GM23338 (cell line): ENCODE data around the gene SHISAL1. TPM values are rescaled to one million over a fixed set of nuclear protein-coding genes. Genes with fewer than 3 reads are reported as not detected.

Experiments
- ATAC-seq: fragments of 200-7000 bp; cut with Tn5 transposase; 3 replicates; pipeline ENCODE4 v1.9.1; 2020
- DNase-seq: peaks from one replicate; pipeline ENCODE4 v3.0.0-alpha.2; 2015; ENCODE audit warnings: low spot score
- H2AFZ ChIP-seq: fragments of 200-600 bp; sonication (generic); 2 replicates; pipeline ENCODE4 v1.8.0; 2016; ENCODE audit warnings: antibody characterized with exemption, mild to moderate bottlenecking, moderate library complexity
- H3F3A ChIP-seq: fragments of 200-600 bp; sonication (generic); replicated peaks from 2 replicates; pipeline ENCODE4 v1.8.0; 2017; ENCODE audit warnings: antibody characterized with exemption, mixed run types, low read depth
- H3K27ac ChIP-seq: fragments of 200-600 bp; sonication (generic); 2 replicates; pipeline ENCODE4 v1.6.1; 2016; ENCODE audit warnings: low read depth
- H3K27me3 ChIP-seq: fragments of 200-600 bp; sonication (generic); 2 replicates; pipeline ENCODE4 v1.8.0; 2016; ENCODE audit warnings: mild to moderate bottlenecking, mixed run types, moderate library complexity; ENCODE audit not compliant: insufficient read depth
- H3K36me3 ChIP-seq: fragments of 200-600 bp; sonication (generic); 2 replicates; pipeline ENCODE4 v1.8.0; 2016; ENCODE audit warnings: mild to moderate bottlenecking; ENCODE audit not compliant: insufficient read depth
- H3K4me1 ChIP-seq: fragments of 200-600 bp; sonication (generic); 2 replicates; pipeline ENCODE4 v1.8.0; 2016; ENCODE audit warnings: mild to moderate bottlenecking, moderate library complexity; ENCODE audit not compliant: insufficient read depth
- H3K4me2 ChIP-seq: fragments of 200-600 bp; sonication (generic); 2 replicates; pipeline ENCODE4 v1.7.1; 2017; ENCODE audit warnings: mixed run types
- H3K4me3 ChIP-seq: fragments of 200-600 bp; sonication (generic); 2 replicates; pipeline ENCODE4 v1.6.1; 2016; ENCODE audit warnings: mixed run types
- H3K79me2 ChIP-seq: fragments of 200-600 bp; sonication (generic); replicated peaks from 2 replicates; pipeline ENCODE4 v1.8.0; 2017; ENCODE audit warnings: mild to moderate bottlenecking; ENCODE audit not compliant: insufficient read depth
- H3K9me2 ChIP-seq: fragments of 200-600 bp; sonication (generic); 2 replicates; pipeline ENCODE4 v1.8.0; 2017; ENCODE audit not compliant: insufficient read depth
- H4K20me1 ChIP-seq: fragments of 200-600 bp; sonication (generic); replicated peaks from 2 replicates; pipeline ENCODE4 v1.8.0; 2017; ENCODE audit warnings: mild to moderate bottlenecking; ENCODE audit not compliant: insufficient read depth
- H3K27ac Mint-ChIP-seq: 2 replicates; pipeline ENCODE4 v1.8.0; 2020; ENCODE audit warnings: inconsistent platforms, mild to moderate bottlenecking, moderate library complexity, mixed read lengths
- H3K27me3 Mint-ChIP-seq: 3 replicates; pipeline ENCODE4 v1.8.0; 2022; ENCODE audit warnings: low read depth, mild to moderate bottlenecking, moderate library complexity, mixed read lengths, inconsistent platforms; ENCODE audit not compliant: insufficient read depth, poor library complexity
- H3K36me3 Mint-ChIP-seq: 3 replicates; pipeline ENCODE4 v1.8.0; 2021; ENCODE audit warnings: low read depth, mild to moderate bottlenecking, inconsistent platforms, moderate library complexity, mixed read lengths
- H3K4me1 Mint-ChIP-seq: 3 replicates; pipeline ENCODE4 v1.8.0; 2020; ENCODE audit warnings: mild to moderate bottlenecking, inconsistent platforms, mixed read lengths
- H3K4me3 Mint-ChIP-seq: 3 replicates; pipeline ENCODE4 v1.8.0; 2021; ENCODE audit warnings: moderate library complexity, mild to moderate bottlenecking, inconsistent platforms, mixed read lengths
- H3K9me3 Mint-ChIP-seq: 3 replicates; pipeline ENCODE4 v1.8.0; 2020; ENCODE audit warnings: moderate library complexity, mild to moderate bottlenecking, inconsistent platforms, mixed read lengths
- CREB1 ChIP-seq: fragments of 250-450 bp; sonication (Bioruptor Pico); IDR thresholded peaks from 2 replicates; pipeline ENCODE4 v1.5.0; 2020; ENCODE audit warnings: low read depth, mild to moderate bottlenecking, moderate library complexity
- EZH2 ChIP-seq: fragments of 200-600 bp; sonication (generic); IDR thresholded peaks from one replicate; pipeline ENCODE4 v1.8.0; 2017; ENCODE audit warnings: antibody characterized with exemption, mild to moderate bottlenecking, low read depth; ENCODE audit not compliant: unreplicated experiment
- EZH2phosphoT487 ChIP-seq: fragments of 200-600 bp; sonication (generic); IDR thresholded peaks from one replicate; pipeline ENCODE4 v1.8.1; 2018; ENCODE audit warnings: antibody characterized with exemption; ENCODE audit not compliant: unreplicated experiment
- JUNB ChIP-seq: IDR thresholded peaks from one replicate; pipeline ENCODE4 v1.6.1; 2016; ENCODE audit warnings: antibody characterized with exemption; ENCODE audit not compliant: unreplicated experiment
- POLR2AphosphoS5 ChIP-seq: IDR thresholded peaks from 2 replicates; pipeline ENCODE4 v1.6.1; 2016; ENCODE audit warnings: antibody characterized with exemption, low read depth
- STAT1 ChIP-seq: IDR thresholded peaks from one replicate; pipeline ENCODE4 v1.6.1; 2016; ENCODE audit warnings: antibody characterized with exemption; ENCODE audit not compliant: unreplicated experiment
- ZNF114 ChIP-seq: fragments of 250-450 bp; sonication (Bioruptor Pico); IDR thresholded peaks from 2 replicates; pipeline ENCODE4 v1.5.0; 2020; ENCODE audit warnings: mild to moderate bottlenecking, moderate library complexity
- ZNF331 ChIP-seq: fragments of 250-450 bp; sonication (Bioruptor Pico); IDR thresholded peaks from 2 replicates; pipeline ENCODE4 v1.5.0; 2020; ENCODE audit warnings: low read depth, mild to moderate bottlenecking, moderate library complexity
- polyA plus RNA-seq: library from polyadenylated mRNA; unstranded; fragments of >200 nt; fragmentation: Nextera tagmentation; extraction: Ambion mirVana; gene quantifications from 2 replicates; pipeline ENCODE4 v1.2.1, GENCODE V29; 2016
- total RNA-seq: library from RNA; depleted of rRNA; stranded (reverse); fragments of >200 nt; shearing (Covaris generic); gene quantifications from 2 replicates; pipeline ENCODE4 v1.2.3, GENCODE V29; 2014
- TF ChIP-seq, protein P1 (sequence below): IDR thresholded peaks from 2 replicates; pipeline ENCODE4 v1.6.1; 2016; ENCODE audit warnings: antibody characterized with exemption
- TF ChIP-seq, protein P2 (sequence below): fragments of 250-450 bp; sonication (Bioruptor Pico); IDR thresholded peaks from 2 replicates; pipeline ENCODE4 v1.5.0; 2020; ENCODE audit warnings: mild to moderate bottlenecking, moderate library complexity
- TF ChIP-seq, protein P3 (sequence below), 2 experiments: fragments of 200-600 bp in 1 of 2; sonication (generic) in 1 of 2; conservative IDR thresholded peaks; 2 replicates each; pipeline versions ENCODE4 v1.5.1 to v1.6.1; 2016 to 2017; ENCODE audit warnings: antibody characterized with exemption in 2 of 2, low read depth in 2 of 2, mild to moderate bottlenecking in 2 of 2, moderate library complexity in 1 of 2

SHISAL1 gene
- total and polyA plus RNA-seq, 2 experiments from 2014 or later = 0.71 to 3.4 TPM

DNA sequence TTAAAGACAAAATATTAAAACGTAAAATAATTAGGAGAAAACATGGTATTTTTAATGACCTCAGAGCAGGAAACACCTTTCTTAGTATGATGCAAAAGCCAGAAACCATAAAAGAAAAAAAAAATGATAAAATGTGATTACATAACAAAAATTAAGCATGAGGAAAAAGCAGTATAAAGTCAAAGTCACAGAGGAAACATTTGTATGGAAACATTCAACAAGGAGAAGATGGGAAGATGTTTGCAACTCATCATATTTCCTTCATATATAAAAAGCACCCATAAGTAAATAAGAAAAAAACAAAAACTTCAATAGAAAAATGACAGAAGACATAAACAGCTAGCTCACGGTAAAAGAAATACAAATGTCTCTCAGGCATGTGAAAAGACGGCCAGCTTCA is 17.3 kb downstream of the SHISAL1 start (continued):
- TF ChIP-seq, protein P1, sequence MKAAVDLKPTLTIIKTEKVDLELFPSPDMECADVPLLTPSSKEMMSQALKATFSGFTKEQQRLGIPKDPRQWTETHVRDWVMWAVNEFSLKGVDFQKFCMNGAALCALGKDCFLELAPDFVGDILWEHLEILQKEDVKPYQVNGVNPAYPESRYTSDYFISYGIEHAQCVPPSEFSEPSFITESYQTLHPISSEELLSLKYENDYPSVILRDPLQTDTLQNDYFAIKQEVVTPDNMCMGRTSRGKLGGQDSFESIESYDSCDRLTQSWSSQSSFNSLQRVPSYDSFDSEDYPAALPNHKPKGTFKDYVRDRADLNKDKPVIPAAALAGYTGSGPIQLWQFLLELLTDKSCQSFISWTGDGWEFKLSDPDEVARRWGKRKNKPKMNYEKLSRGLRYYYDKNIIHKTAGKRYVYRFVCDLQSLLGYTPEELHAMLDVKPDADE = no peak
- no peak for TF ChIP-seq ZNF114
- TF ChIP-seq EZH2phosphoT487 = no peak
- no peak for TF ChIP-seq EZH2
- no peak for TF ChIP-seq JUNB
- TF ChIP-seq, protein P2, sequence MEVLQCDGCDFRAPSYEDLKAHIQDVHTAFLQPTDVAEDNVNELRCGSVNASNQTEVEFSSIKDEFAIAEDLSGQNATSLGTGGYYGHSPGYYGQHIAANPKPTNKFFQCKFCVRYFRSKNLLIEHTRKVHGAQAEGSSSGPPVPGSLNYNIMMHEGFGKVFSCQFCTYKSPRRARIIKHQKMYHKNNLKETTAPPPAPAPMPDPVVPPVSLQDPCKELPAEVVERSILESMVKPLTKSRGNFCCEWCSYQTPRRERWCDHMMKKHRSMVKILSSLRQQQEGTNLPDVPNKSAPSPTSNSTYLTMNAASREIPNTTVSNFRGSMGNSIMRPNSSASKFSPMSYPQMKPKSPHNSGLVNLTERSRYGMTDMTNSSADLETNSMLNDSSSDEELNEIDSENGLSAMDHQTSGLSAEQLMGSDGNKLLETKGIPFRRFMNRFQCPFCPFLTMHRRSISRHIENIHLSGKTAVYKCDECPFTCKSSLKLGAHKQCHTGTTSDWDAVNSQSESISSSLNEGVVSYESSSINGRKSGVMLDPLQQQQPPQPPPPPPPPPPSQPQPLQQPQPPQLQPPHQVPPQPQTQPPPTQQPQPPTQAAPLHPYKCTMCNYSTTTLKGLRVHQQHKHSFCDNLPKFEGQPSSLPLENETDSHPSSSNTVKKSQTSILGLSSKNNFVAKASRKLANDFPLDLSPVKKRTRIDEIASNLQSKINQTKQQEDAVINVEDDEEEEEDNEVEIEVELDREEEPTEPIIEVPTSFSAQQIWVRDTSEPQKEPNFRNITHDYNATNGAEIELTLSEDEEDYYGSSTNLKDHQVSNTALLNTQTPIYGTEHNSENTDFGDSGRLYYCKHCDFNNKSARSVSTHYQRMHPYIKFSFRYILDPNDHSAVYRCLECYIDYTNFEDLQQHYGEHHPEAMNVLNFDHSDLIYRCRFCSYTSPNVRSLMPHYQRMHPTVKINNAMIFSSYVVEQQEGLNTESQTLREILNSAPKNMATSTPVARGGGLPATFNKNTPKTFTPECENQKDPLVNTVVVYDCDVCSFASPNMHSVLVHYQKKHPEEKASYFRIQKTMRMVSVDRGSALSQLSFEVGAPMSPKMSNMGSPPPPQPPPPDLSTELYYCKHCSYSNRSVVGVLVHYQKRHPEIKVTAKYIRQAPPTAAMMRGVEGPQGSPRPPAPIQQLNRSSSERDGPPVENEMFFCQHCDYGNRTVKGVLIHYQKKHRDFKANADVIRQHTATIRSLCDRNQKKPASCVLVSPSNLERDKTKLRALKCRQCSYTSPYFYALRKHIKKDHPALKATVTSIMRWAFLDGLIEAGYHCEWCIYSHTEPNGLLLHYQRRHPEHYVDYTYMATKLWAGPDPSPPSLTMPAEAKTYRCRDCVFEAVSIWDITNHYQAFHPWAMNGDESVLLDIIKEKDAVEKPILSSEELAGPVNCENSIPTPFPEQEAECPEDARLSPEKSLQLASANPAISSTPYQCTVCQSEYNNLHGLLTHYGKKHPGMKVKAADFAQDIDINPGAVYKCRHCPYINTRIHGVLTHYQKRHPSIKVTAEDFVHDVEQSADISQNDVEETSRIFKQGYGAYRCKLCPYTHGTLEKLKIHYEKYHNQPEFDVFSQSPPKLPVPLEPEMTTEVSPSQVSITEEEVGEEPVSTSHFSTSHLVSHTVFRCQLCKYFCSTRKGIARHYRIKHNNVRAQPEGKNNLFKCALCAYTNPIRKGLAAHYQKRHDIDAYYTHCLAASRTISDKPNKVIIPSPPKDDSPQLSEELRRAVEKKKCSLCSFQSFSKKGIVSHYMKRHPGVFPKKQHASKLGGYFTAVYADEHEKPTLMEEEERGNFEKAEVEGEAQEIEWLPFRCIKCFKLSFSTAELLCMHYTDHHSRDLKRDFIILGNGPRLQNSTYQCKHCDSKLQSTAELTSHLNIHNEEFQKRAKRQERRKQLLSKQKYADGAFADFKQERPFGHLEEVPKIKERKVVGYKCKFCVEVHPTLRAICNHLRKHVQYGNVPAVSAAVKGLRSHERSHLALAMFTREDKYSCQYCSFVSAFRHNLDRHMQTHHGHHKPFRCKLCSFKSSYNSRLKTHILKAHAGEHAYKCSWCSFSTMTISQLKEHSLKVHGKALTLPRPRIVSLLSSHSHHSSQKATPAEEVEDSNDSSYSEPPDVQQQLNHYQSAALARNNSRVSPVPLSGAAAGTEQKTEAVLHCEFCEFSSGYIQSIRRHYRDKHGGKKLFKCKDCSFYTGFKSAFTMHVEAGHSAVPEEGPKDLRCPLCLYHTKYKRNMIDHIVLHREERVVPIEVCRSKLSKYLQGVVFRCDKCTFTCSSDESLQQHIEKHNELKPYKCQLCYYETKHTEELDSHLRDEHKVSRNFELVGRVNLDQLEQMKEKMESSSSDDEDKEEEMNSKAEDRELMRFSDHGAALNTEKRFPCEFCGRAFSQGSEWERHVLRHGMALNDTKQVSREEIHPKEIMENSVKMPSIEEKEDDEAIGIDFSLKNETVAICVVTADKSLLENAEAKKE (CRISPR knock-in tag) = no peak

DNA sequence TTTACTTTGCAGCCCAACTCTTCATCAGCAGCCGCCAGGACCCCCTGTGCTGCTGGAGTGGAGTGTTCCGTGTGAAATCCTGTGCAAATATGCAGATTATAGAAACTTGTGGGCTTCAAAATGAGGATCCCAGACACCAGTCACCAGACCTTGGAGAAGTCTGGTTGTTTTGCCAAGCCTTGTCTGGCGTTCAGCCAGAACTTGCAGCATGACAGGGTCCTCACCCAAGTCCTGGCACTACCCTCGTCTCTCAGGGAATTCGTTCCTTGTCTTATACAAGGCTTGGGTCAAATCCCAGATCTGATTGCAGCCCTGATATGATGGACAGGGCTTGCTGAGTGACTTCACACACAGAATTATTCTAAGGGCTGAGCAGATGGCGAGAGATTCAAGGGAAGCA is 18.9 kb downstream of the SHISAL1 start:
- Histone ChIP-seq H3K27me3 (no peaks in the 10 kb centered on the region), H3K27ac (no peak overlapping the region), H2AFZ (no peak overlapping the region), H3K9me2 (no peaks in the 10 kb centered on the region), H4K20me1 (no peaks in the 10 kb centered on the region), H3K36me3 (peaks cover 4% of the 10 kb centered on the region; the same call in 1 of the 2 replicates), H3K4me2 (no peak overlapping the region), H3F3A (no peaks in the 10 kb centered on the region), H3K4me1 (peaks cover 10% of the 10 kb centered on the region; the same call in 1 of the 2 replicates), H3K79me2 (no peaks in the 10 kb centered on the region), H3K4me3 (no peak overlapping the region)
- DNase-seq (no peak), ATAC-seq (no peak)
- H3K27ac Mint-ChIP-seq = no peak overlapping the region
- H3K27me3 Mint-ChIP-seq = peaks cover 3% of the 10 kb centered on the region
- TF ChIP-seq JUNB (no peak), EZH2 (no peak), STAT1 (no peak), POLR2AphosphoS5 (no peak), ZNF114 (no peak), CREB1 (CRISPR knock-in tag) (no peak), ZNF331 (no peak)
- TF ChIP-seq, protein P3, sequence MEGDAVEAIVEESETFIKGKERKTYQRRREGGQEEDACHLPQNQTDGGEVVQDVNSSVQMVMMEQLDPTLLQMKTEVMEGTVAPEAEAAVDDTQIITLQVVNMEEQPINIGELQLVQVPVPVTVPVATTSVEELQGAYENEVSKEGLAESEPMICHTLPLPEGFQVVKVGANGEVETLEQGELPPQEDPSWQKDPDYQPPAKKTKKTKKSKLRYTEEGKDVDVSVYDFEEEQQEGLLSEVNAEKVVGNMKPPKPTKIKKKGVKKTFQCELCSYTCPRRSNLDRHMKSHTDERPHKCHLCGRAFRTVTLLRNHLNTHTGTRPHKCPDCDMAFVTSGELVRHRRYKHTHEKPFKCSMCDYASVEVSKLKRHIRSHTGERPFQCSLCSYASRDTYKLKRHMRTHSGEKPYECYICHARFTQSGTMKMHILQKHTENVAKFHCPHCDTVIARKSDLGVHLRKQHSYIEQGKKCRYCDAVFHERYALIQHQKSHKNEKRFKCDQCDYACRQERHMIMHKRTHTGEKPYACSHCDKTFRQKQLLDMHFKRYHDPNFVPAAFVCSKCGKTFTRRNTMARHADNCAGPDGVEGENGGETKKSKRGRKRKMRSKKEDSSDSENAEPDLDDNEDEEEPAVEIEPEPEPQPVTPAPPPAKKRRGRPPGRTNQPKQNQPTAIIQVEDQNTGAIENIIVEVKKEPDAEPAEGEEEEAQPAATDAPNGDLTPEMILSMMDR (conservative IDR thresholded peaks at IDR 0.05; ENCODE audit: low read depth in 2 of 2) = no peak
- peaks cover 32% of the 10 kb centered on the region for H3K4me1 Mint-ChIP-seq
- H3K9me3 Mint-ChIP-seq = peaks cover 18% of the 10 kb centered on the region
- H3K36me3 Mint-ChIP-seq = peaks cover 14% of the 10 kb centered on the region; the same call in 2 of the 3 replicates
- no peak overlapping the region for H3K4me3 Mint-ChIP-seq
